Spleen (tissue), 11 donors: ENCODE results near the gene SNRPD3. TPM values are rescaled to one million over a fixed set of nuclear protein-coding genes. Genes with fewer than 3 reads are reported as not detected.

ENCODE experiments used
- DNase-seq: peaks from one replicate; pipeline ENCODE4 v3.0.0-alpha.2; 2020
- H3K27ac ChIP-seq, 8 donors: fragments of 200-600 bp; sonication (generic) in 7 of 8; 1 replicate in 4 of 8; 2 replicates in 4 of 8; pipeline versions ENCODE4 v1.5.0 to v1.8.0; 2016 to 2021; ENCODE audit warnings: inconsistent platforms in 4 of 8, mild to moderate bottlenecking in 4 of 8, moderate library complexity in 1 of 8
- H3K27me3 ChIP-seq, 7 donors: fragments of 200-600 bp; sonication (generic) in 6 of 7; replicated peaks in 1 of 7; 1 replicate in 4 of 7; 2 replicates in 3 of 7; pipeline versions ENCODE4 v1.5.0 to v1.8.0; 2016 to 2021; ENCODE audit warnings: inconsistent platforms in 3 of 7, mild to moderate bottlenecking in 1 of 7
- H3K36me3 ChIP-seq, 6 donors: fragments of 200-600 bp; sonication (generic) in 5 of 6; 1 replicate in 4 of 6; 2 replicates in 2 of 6; pipeline versions ENCODE4 v1.5.0 to v1.8.0; 2016 to 2021; ENCODE audit warnings: inconsistent platforms in 2 of 6
- H3K4me1 ChIP-seq, 6 donors: fragments of 200-600 bp; sonication (generic) in 5 of 6; 1 replicate in 3 of 6; 2 replicates in 3 of 6; pipeline versions ENCODE4 v1.5.0 to v1.8.0; 2016 to 2021; ENCODE audit warnings: inconsistent platforms in 3 of 6
- H3K4me3 ChIP-seq, 8 donors: fragments of 200-600 bp; sonication (generic) in 7 of 8; 1 replicate in 4 of 8; 2 replicates in 4 of 8; pipeline versions ENCODE4 v1.5.0 to v1.8.0; 2016 to 2021; ENCODE audit warnings: inconsistent platforms in 4 of 8, mild to moderate bottlenecking in 4 of 8, moderate library complexity in 2 of 8
- H3K9me3 ChIP-seq, 8 donors: fragments of 200-600 bp; sonication (generic) in 7 of 8; 1 replicate in 4 of 8; 2 replicates in 4 of 8; pipeline versions ENCODE4 v1.5.0 to v1.8.0; 2016 to 2021; ENCODE audit warnings: inconsistent platforms in 4 of 8
- POLR2A ChIP-seq, 3 donors: fragments of 450-650 bp; IDR thresholded peaks; one replicate each; pipeline ENCODE4 v1.5.1; 2017; ENCODE audit warnings: antibody characterized with exemption in 3 of 3, mild to moderate bottlenecking in 1 of 3
- POLR2AphosphoS5 ChIP-seq, 3 donors: sonication (generic); formaldehyde crosslinking; IDR thresholded peaks; one replicate each; pipeline ENCODE4 v1.5.1; 2017; ENCODE audit warnings: antibody characterized with exemption in 3 of 3
- WGBS, 5 donors: extraction: QIAGEN DNeasy Blood & Tissue Kit in 3 of 5; methylation state at CpG; one replicate each; pipeline versions ENCODE4 v1.1.5 to v1.1.7; 2013 to 2018; 5-methylcytosine and 5-hydroxymethylcytosine counted together
- intact Hi-C: fragments of 100-400 bp; cut with DNase I; formaldehyde crosslinking; loops from one replicate; pipeline ENCODE4 v1.15.0; 2023; ENCODE audit warnings: low total_unique reads
- polyA plus RNA-seq, 3 donors: library from polyadenylated mRNA; stranded (reverse); fragments of 200-250 nt; gene quantifications; one replicate each; pipeline ENCODE4 v1.2.1, GENCODE V29; 2013
- total RNA-seq, 7 donors: library from RNA; depleted of rRNA in 3 of 7; stranded (reverse); fragments of >200 nt in 3 of 7; fragmentation: NEBNext Ultra II Directional in 4 of 7; extraction: Animal tissue kit (Norgen Biotek cat#: 25700) in 4 of 7; gene quantifications; one replicate each; pipeline versions ENCODE4 v1.1.0 to v1.2.1, GENCODE V29; 2016 to 2021
- TF ChIP-seq, protein P1 (sequence below), 11 experiments: fragments of 200-600 bp in 7 of 11; fragments of 450-650 bp in 4 of 11; sonication (generic) in 4 of 11; IDR thresholded peaks in 8 of 11; conservative IDR thresholded peaks in 3 of 11; 1 replicate in 7 of 11; 2 replicates in 4 of 11; pipeline versions ENCODE4 v1.4.0 to v1.8.0; 2016 to 2021; ENCODE audit warnings: antibody characterized with exemption in 11 of 11, inconsistent platforms in 4 of 11, mild to moderate bottlenecking in 1 of 11
- donor health status: healthy with polysubstance abuse.
- donor health status: DM: no; HTN: no; CAD: no; lungs with moderate emphysema.
- donor health status: DM: no; HTN: no; CAD: no.
- donor health status: Bipolar disorder and iron deficiency.
- donor health status: healthy.
- donor health status: DM: no; HTN: no; CAD: no.
- donor health status: DM: yes; HTN: yes; CAD: no.

Gene SNRPD3
- total and polyA plus RNA-seq, 10 donors, result 52.0 to 142 (median 92.5) TPM

- TF ChIP-seq POLR2A (IDR thresholded peaks at IDR 0.05), result no peak
- TF ChIP-seq POLR2AphosphoS5 (IDR thresholded peaks at IDR 0.05), result no peak
- TF ChIP-seq, protein P1, sequence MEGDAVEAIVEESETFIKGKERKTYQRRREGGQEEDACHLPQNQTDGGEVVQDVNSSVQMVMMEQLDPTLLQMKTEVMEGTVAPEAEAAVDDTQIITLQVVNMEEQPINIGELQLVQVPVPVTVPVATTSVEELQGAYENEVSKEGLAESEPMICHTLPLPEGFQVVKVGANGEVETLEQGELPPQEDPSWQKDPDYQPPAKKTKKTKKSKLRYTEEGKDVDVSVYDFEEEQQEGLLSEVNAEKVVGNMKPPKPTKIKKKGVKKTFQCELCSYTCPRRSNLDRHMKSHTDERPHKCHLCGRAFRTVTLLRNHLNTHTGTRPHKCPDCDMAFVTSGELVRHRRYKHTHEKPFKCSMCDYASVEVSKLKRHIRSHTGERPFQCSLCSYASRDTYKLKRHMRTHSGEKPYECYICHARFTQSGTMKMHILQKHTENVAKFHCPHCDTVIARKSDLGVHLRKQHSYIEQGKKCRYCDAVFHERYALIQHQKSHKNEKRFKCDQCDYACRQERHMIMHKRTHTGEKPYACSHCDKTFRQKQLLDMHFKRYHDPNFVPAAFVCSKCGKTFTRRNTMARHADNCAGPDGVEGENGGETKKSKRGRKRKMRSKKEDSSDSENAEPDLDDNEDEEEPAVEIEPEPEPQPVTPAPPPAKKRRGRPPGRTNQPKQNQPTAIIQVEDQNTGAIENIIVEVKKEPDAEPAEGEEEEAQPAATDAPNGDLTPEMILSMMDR (IDR thresholded peaks at IDR 0.05 in 8 of 11, conservative IDR thresholded peaks at IDR 0.05 in 3 of 11), result no peak
- Histone ChIP-seq H3K36me3 (peaks cover 0 to 37% (median 5%) of the 10 kb centered on the region in 6 donors), H3K9me3 (no peaks in the 10 kb centered on the region), H3K27me3 (peaks cover 0 to 19% (median 0%) of the 10 kb centered on the region in 7 donors), H3K27ac (no peak overlapping the region), H3K4me3 (no peak overlapping the region), H3K4me1 (peaks cover 0 to 33% (median 15%) of the 10 kb centered on the region in 6 donors)
- no peak for DNase-seq
- intact Hi-C loops, result no loop called here
- 76 to 93% (median 86%) methylated on average over 5 to 21 of the region's 21 CpGs for WGBS, 5 donors
Measured at GRCh38 chr22:24588757-24589481, 33.1 kb downstream of the SNRPD3 start.

GRCh38 chr22:24589518-24590030 is 33.8 kb downstream of the SNRPD3 start:
- TF ChIP-seq POLR2AphosphoS5 (IDR thresholded peaks at IDR 0.05) (no peak), POLR2A (IDR thresholded peaks at IDR 0.05) (no peak)
- TF ChIP-seq, protein P1 (IDR thresholded peaks at IDR 0.05 in 8 of 11, conservative IDR thresholded peaks at IDR 0.05 in 3 of 11), result no peak
- WGBS, 5 donors, result 83 to 93% (median 89%) methylated on average over 5 to 7 of the region's 7 CpGs
- peaks cover 0 to 19% (median 0%) of the 10 kb centered on the region in 7 donors for H3K27me3 ChIP-seq
- peaks cover 0 to 29% (median 15%) of the 10 kb centered on the region in 6 donors for H3K4me1 ChIP-seq
- peaks cover 0 to 37% (median 5%) of the 10 kb centered on the region in 6 donors for H3K36me3 ChIP-seq
- intact Hi-C loops, result no loop called here
- H3K4me3 ChIP-seq, result no peak overlapping the region
- H3K9me3 ChIP-seq, result no peaks in the 10 kb centered on the region
- DNase-seq, result no peak
- no peak overlapping the region for H3K27ac ChIP-seq

- 94 to 97% (median 95%) methylated on average over 12 of the region's 12 CpGs for WGBS, 5 donors
- no peak overlapping the region for H3K4me3 ChIP-seq
- no peaks in the 10 kb centered on the region for H3K9me3 ChIP-seq
- peaks cover 0 to 23% (median 15%) of the 10 kb centered on the region in 6 donors for H3K4me1 ChIP-seq
- H3K36me3 ChIP-seq, result peaks cover 0 to 34% (median 4%) of the 10 kb centered on the region in 6 donors
- intact Hi-C loops, result no loop called here
- H3K27ac ChIP-seq, result no peak overlapping the region
- H3K27me3 ChIP-seq, result peaks cover 0 to 19% (median 0%) of the 10 kb centered on the region in 7 donors
- no peak for DNase-seq
- TF ChIP-seq POLR2A (IDR thresholded peaks at IDR 0.05) (no peak), POLR2AphosphoS5 (IDR thresholded peaks at IDR 0.05) (no peak)
- TF ChIP-seq, protein P1 (IDR thresholded peaks at IDR 0.05 in 8 of 11, conservative IDR thresholded peaks at IDR 0.05 in 3 of 11), result no peak
Measured at GRCh38 chr22:24590596-24591173, 34.9 kb downstream of the SNRPD3 start.

- no peak for DNase-seq
- intact Hi-C loops, result no loop called here
- no peak overlapping the region for H3K27ac ChIP-seq
- WGBS, 5 donors, result 81 to 95% (median 90%) methylated on average over 4 to 6 of the region's 6 CpGs
- H3K36me3 ChIP-seq, result peaks cover 0 to 27% (median 1%) of the 10 kb centered on the region in 6 donors
- no peaks in the 10 kb centered on the region for H3K9me3 ChIP-seq
- no peak overlapping the region for H3K4me3 ChIP-seq
- TF ChIP-seq, protein P1 (IDR thresholded peaks at IDR 0.05 in 8 of 11, conservative IDR thresholded peaks at IDR 0.05 in 3 of 11), result no peak
- TF ChIP-seq POLR2A (IDR thresholded peaks at IDR 0.05), result no peak
- TF ChIP-seq POLR2AphosphoS5 (IDR thresholded peaks at IDR 0.05), result no peak
- H3K4me1 ChIP-seq, result peaks cover 0 to 23% (median 15%) of the 10 kb centered on the region in 6 donors
- H3K27me3 ChIP-seq, result peaks cover 0 to 19% (median 0%) of the 10 kb centered on the region in 7 donors
Measured at GRCh38 chr22:24591286-24591830, 35.6 kb downstream of the SNRPD3 start.
